GM21423 (cell line): ENCODE data around the gene RBM19.

Source experiments
- ATAC-seq: cut with Tn5 transposase; IDR thresholded peaks from one replicate; pipeline ENCODE4 v1.9.1; 2021; ENCODE audit warnings: mild to moderate bottlenecking, moderate library complexity; ENCODE audit not compliant: unreplicated experiment

The RBM19 gene

GRCh38 chr12:113788020-113788856, 177.9 kb downstream of the RBM19 start:
- no peak for ATAC-seq

DNA sequence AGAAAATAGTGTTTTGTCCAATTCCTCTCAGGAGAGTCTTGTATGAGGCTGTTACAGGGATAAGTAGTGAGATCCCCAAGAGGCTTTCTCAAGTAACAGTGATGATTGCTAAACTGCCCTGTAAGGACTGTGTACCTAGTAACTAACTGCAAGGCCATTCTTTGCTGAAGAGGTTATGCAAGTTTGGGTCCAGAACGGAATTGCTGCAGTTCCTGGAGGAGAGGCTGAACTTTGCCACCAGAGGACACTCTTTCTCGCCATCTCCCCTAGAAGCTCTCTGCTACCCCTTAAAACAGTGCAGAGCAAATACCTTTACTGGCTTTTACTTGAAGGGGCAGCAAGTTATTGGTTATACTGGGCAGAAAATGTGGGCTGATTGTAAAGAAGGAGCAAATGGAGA, 180.0 kb downstream of the RBM19 start:
- no peak for ATAC-seq

GRCh38 chr12:113783811-113784210, 182.3 kb downstream of the RBM19 start:
- ATAC-seq = no peak

GRCh38 chr12:113782873-113783272, 183.3 kb downstream of the RBM19 start:
- ATAC-seq = no peak

- ATAC-seq = no peak
Measured at GRCh38 chr12:113781415-113782198, 184.5 kb downstream of the RBM19 start.

DNA sequence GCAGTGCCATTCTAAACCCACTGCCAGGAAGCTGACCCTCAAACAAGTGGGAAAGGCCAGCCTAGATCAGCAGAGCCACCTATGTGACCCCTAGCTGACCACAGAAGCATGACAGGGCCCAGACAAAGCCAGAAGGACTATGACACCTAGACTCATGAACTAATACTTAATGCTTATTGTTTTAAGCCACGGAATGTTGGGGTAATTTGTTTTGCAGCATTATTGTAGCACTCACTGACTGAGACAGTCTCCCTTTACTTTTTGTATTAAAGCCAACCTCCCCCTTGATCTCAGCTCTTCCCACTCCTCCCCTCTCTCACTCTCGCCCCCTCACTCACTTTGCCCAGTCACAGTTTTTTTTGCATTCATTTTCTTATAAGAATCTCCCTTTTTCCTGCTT, 186.4 kb downstream of the RBM19 start:
- ATAC-seq = no peak

DNA sequence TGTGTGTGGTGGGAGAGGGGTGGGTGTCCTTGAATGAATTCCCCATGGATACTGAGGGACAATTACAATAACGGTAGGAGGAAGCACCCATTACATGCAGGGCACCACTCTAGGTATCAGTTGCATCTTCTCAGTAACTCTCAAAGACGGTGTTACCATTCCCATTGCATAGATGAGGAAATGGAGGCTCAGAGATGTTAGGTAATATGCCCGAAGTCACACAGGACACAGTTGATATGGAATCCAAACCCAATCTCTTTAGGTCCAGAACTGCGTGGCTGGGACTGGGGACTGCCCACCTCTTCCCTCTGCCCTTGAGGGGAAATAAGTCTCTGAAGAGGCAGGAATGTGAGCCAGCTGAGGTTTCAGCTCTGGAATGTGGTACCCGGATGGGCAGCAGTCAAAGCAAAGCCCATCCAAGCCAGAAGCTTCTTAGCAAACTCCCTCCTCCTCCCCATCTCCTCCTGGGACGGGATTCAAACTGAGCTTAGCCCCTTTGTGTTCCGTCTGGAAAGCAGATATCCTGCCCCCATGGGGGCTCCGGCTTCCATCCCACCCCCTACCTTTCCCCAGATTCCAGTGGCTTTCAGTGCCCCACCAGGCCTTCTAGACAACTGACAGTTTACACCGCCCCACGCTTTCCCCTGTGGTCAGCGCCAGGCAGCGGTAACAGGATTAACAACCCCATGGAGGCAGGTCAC, 187.5 kb downstream of the RBM19 start:
- ATAC-seq = no peak

DNA sequence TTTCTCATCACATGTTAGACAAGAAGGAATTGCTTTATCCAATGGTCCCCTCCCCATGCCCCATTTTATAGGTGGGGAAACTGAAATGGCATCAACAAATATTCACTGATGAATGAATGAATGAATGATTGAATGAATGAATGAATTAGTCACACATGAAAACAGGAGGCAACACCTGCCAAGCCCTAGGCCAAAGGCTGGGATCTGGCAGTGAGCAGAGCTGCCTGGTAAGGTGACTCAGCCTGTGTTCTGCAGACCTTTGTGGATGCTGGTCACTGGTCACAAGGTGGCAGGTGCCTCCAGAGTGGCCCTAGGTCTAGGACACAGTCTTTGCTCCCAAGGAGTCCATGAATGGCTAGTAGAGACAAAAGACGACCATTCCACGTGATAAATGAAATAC, 188.4 kb downstream of the RBM19 start:
- ATAC-seq = no peak

GRCh38 chr12:113776536-113776935, 189.6 kb downstream of the RBM19 start:
- ATAC-seq = no peak

- no peak for ATAC-seq
Measured at GRCh38 chr12:113774526-113774925, 191.6 kb downstream of the RBM19 start.

- no peak for ATAC-seq
Measured at GRCh38 chr12:113772505-113773030, 193.6 kb downstream of the RBM19 start.

DNA sequence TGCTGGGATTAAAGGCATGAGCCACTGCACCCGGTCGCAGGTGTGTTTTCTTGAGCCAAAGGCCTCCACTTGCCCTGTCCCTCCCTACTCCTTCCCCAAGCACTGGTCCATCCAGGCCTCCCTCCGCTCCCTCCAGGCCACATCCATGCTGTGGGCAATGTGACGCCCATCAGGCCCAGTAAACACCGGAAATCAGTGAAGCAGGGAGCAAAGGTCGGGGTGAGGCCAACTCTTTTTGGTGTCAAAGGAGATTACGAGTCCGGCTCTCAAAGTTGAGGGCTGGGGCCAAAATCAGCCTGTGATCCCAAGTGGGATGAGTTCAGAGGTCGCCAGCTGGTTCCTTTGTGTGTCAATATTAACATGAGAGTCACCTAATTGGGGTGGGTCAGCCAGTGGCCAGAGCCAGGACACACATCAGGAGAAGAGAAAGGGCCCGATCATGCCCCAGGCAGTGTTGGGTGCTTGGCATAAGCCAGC, 195.7 kb downstream of the RBM19 start:
- no peak for ATAC-seq

DNA sequence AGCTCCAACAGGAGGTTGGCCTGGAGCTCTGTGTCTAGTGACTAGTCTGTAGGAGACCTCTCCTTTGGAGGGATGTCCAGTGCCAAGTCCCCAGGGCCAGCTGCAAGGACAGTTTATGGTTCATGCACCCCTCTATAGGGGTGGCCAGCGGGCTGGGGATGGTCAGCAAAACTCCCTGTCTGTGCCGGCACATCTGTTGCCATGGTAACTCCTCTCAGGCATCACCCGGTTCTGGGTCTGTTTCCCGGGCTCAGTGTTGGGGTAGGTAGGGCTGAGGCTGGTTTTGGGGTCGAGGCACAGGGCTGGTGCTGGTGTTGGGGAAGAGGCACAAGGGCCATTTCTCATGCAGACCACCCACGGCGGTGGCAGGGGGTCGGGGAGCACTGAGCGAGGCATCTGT, 196.8 kb downstream of the RBM19 start:
- no peak for ATAC-seq

GRCh38 chr12:113768850-113769249, 197.3 kb downstream of the RBM19 start:
- ATAC-seq = no peak

- no peak for ATAC-seq
Measured at GRCh38 chr12:113766879-113767878, 198.9 kb downstream of the RBM19 start.
